Osteocyte (in vitro differentiated cells): Measurements from ENCODE around the gene TGM2. TPM values are rescaled to one million over a fixed set of nuclear protein-coding genes. Genes with fewer than 3 reads are reported as not detected.
A peak's percentile ranks its signal among the peaks of the same experiment; 100 is the strongest.

ENCODE experiments used
- DNase-seq: peaks from one replicate; pipeline ENCODE4 v3.0.0; 2021; ENCODE audit warnings: mixed read lengths; ENCODE audit not compliant: unreplicated experiment; ENCODE audit errors: extremely low spot score
- H3K27ac Mint-ChIP-seq: one replicate; pipeline ENCODE4 v1.8.0; 2021; ENCODE audit warnings: mild to moderate bottlenecking, mixed read lengths; ENCODE audit not compliant: unreplicated experiment
- H3K27me3 Mint-ChIP-seq: one replicate; pipeline ENCODE4 v1.8.0; 2021; ENCODE audit warnings: mixed read lengths; ENCODE audit not compliant: unreplicated experiment
- H3K36me3 Mint-ChIP-seq: one replicate; pipeline ENCODE4 v1.8.0; 2021; ENCODE audit warnings: mixed read lengths; ENCODE audit not compliant: unreplicated experiment
- H3K4me1 Mint-ChIP-seq: one replicate; pipeline ENCODE4 v1.8.0; 2021; ENCODE audit warnings: mixed read lengths; ENCODE audit not compliant: unreplicated experiment
- H3K4me3 Mint-ChIP-seq: one replicate; pipeline ENCODE4 v1.8.0; 2021; ENCODE audit warnings: mild to moderate bottlenecking, moderate library complexity, mixed read lengths; ENCODE audit not compliant: unreplicated experiment
- H3K9me3 Mint-ChIP-seq: one replicate; pipeline ENCODE4 v1.8.0; 2021; ENCODE audit warnings: mixed read lengths; ENCODE audit not compliant: unreplicated experiment
- total RNA-seq: library from RNA; stranded (reverse); gene quantifications from 2 replicates; pipeline ENCODE4 v1.2.1, GENCODE V29; 2021
- TF ChIP-seq, protein P1 (sequence below): fragments of 200-600 bp; sonication (generic); IDR thresholded peaks from 2 replicates; pipeline ENCODE4 v1.5.0; 2021; ENCODE audit warnings: antibody characterized with exemption, mild to moderate bottlenecking, moderate library complexity

Gene TGM2
- total RNA-seq, 1 donor from 2014 or later, result 29.2 TPM

DNA sequence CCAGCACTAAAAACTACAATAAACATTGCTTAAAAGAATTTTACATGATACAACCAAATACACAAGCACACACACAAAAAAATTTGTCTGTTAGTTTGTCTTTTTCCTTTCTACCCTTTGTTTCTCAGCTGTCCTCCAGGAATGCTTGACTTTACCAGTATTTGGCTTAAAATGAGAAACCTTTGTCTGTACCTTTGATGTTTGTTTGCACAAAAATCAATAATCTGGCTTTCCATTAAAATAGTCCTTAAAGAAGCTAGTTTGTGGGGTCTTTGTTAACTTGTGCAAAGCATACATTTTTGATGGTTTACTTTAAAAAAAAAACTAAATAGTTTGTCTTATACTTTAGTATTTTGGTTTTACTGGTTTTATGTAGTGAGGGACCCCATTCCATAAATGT is 82.2 kb downstream of the TGM2 start:
- no peaks in the 10 kb centered on the region for H3K27me3 Mint-ChIP-seq
- no peaks in the 10 kb centered on the region for H3K9me3 Mint-ChIP-seq
- DNase-seq, result no peak
- H3K4me1 Mint-ChIP-seq, result peaks cover 36% of the 10 kb centered on the region
- TF ChIP-seq, protein P1, sequence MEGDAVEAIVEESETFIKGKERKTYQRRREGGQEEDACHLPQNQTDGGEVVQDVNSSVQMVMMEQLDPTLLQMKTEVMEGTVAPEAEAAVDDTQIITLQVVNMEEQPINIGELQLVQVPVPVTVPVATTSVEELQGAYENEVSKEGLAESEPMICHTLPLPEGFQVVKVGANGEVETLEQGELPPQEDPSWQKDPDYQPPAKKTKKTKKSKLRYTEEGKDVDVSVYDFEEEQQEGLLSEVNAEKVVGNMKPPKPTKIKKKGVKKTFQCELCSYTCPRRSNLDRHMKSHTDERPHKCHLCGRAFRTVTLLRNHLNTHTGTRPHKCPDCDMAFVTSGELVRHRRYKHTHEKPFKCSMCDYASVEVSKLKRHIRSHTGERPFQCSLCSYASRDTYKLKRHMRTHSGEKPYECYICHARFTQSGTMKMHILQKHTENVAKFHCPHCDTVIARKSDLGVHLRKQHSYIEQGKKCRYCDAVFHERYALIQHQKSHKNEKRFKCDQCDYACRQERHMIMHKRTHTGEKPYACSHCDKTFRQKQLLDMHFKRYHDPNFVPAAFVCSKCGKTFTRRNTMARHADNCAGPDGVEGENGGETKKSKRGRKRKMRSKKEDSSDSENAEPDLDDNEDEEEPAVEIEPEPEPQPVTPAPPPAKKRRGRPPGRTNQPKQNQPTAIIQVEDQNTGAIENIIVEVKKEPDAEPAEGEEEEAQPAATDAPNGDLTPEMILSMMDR, result no peak
- H3K36me3 Mint-ChIP-seq, result peaks cover 57% of the 10 kb centered on the region
- H3K27ac Mint-ChIP-seq, result peak overlapping the region; percentile 90
- no peak overlapping the region for H3K4me3 Mint-ChIP-seq

- Mint-ChIP-seq H3K27ac (peak overlapping the region; percentile 8), H3K9me3 (no peaks in the 10 kb centered on the region), H3K4me1 (peaks cover 36% of the 10 kb centered on the region), H3K4me3 (no peak overlapping the region), H3K36me3 (peaks cover 53% of the 10 kb centered on the region), H3K27me3 (no peaks in the 10 kb centered on the region)
- DNase-seq, result no peak
- TF ChIP-seq, protein P1, result no peak
Measured at GRCh38 chr20:38081575-38081974, 83.5 kb downstream of the TGM2 start.

- DNase-seq, result no peak
- H3K4me1 Mint-ChIP-seq, result peaks cover 37% of the 10 kb centered on the region
- H3K4me3 Mint-ChIP-seq, result no peak overlapping the region
- peaks cover 43% of the 10 kb centered on the region for H3K36me3 Mint-ChIP-seq
- H3K27ac Mint-ChIP-seq, result no peak overlapping the region
- TF ChIP-seq, protein P1, result no peak
- H3K9me3 Mint-ChIP-seq, result no peaks in the 10 kb centered on the region
- H3K27me3 Mint-ChIP-seq, result no peaks in the 10 kb centered on the region
Measured at GRCh38 chr20:38079353-38079752, 85.7 kb downstream of the TGM2 start.

DNA sequence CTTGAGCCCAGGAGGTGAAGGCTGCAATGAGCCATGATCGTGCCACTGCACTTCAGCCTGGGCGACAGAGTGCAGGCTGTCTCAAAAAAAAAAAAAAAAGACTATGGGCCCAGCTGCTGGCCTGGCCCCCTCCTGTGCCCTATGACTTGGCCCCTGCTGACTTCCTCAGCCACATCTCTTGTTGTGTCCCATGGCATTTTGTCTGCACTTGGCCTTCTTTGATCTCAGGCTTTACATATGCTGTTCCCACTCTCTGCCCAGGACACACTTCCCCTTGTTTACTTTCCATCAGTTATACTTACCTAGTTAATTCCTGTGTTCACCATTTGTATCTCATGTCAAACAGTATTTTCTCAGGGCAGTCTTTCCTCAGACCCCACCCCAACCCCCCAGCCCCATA is 87.0 kb downstream of the TGM2 start:
- no peaks in the 10 kb centered on the region for H3K27me3 Mint-ChIP-seq
- no peak overlapping the region for H3K27ac Mint-ChIP-seq
- TF ChIP-seq, protein P1, result no peak
- H3K4me3 Mint-ChIP-seq, result no peak overlapping the region
- peaks cover 37% of the 10 kb centered on the region for H3K4me1 Mint-ChIP-seq
- DNase-seq, result no peak
- peaks cover 43% of the 10 kb centered on the region for H3K36me3 Mint-ChIP-seq
- H3K9me3 Mint-ChIP-seq, result no peaks in the 10 kb centered on the region

Other genes starting within 250 kb of the TGM2 start
- 16.2 and 17.9 TPM in 2 replicates for gene TTI1, start 131.8 kb downstream of the TGM2 start, total RNA-seq
- 26.9 and 28.5 TPM in 2 replicates for gene RPRD1B, start 131.5 kb downstream of the TGM2 start, total RNA-seq
- gene KIAA1755, start 95.5 kb upstream of the TGM2 start, total RNA-seq, result 50.2 and 60.6 TPM in 2 replicates
- 7.7 and 8.5 TPM in 2 replicates for gene BPI, start 138.9 kb upstream of the TGM2 start, total RNA-seq
- not detected in 2 replicates for gene LBP, start 181.2 kb upstream of the TGM2 start, total RNA-seq